ENCODE results near the gene LRMDA. TPM values are rescaled to one million over a fixed set of nuclear protein-coding genes. Genes with fewer than 3 reads are reported as not detected.

Gene LRMDA
- total RNA-seq, 1 experiment from 2014 or later = 4.8 TPM

GRCh38 chr10:75532253-75532924 is 101.0 kb downstream of the LRMDA start:
- intact Hi-C loops (cut with micrococcal nuclease) = no loop called here
- BruUV-seq (replicated peaks) = no TSS peak
- H3K9me3 ChIP-seq (ENCODE audit: control insufficient read depth in 1 of 2, insufficient read depth in 1 of 2, low read depth in 1 of 2, low read length in 2 of 2) = no peaks in the 10 kb centered on the region
- RAD21 ChIA-PET (ENCODE audit: low non-redundant PET in 1 of 2, low total read pairs in 2 of 2, uncharacterized antibody in 2 of 2, unreplicated experiment in 2 of 2) = no interaction called here
- no peak overlapping the region for H3K9ac ChIP-seq (ENCODE audit: low read length)
- TF ChIP-seq SIN3A (IDR thresholded peaks at IDR 0.05; ENCODE audit: low read depth) (no peak), CTCF (IDR thresholded peaks at IDR 0.05 in 2 of 3, conservative IDR thresholded peaks at IDR 0.05 in 1 of 3; ENCODE audit: borderline replicate concordance in 1 of 3, insufficient read depth in 1 of 3, low read depth in 2 of 3, low read length in 2 of 3) (no peak), SP1 (IDR thresholded peaks at IDR 0.05; ENCODE audit: low read depth) (no peak), FOSL1 (IDR thresholded peaks at IDR 0.05; ENCODE audit: low read depth) (no peak), YY1 (IDR thresholded peaks at IDR 0.05; ENCODE audit: extremely low read depth, insufficient replicate concordance, low read depth, low read length) (no peak), ZBTB33 (IDR thresholded peaks at IDR 0.05; ENCODE audit: extremely low read depth, insufficient replicate concordance, low read length) (no peak), SRF (IDR thresholded peaks at IDR 0.05; ENCODE audit: low read depth) (no peak), RAD21 (IDR thresholded peaks at IDR 0.05; ENCODE audit: low read depth) (no peak), ELF1 (IDR thresholded peaks at IDR 0.05; ENCODE audit: borderline replicate concordance, low read depth) (no peak), POLR2A (IDR thresholded peaks at IDR 0.05; ENCODE audit: borderline replicate concordance, extremely low read depth, insufficient read depth, insufficient read length) (no peak), EZH2 (IDR thresholded peaks at IDR 0.05) (no peak), JUND (IDR thresholded peaks at IDR 0.05) (no peak), ZNF274 (IDR thresholded peaks at IDR 0.05; ENCODE audit: low read depth, low read length) (no peak), EGR1 (IDR thresholded peaks at IDR 0.05; ENCODE audit: low read depth) (no peak), CEBPB (IDR thresholded peaks at IDR 0.05; ENCODE audit: low read depth) (no peak), ZFX (IDR thresholded peaks at IDR 0.05) (no peak)
- TF ChIP-seq, protein P1, sequence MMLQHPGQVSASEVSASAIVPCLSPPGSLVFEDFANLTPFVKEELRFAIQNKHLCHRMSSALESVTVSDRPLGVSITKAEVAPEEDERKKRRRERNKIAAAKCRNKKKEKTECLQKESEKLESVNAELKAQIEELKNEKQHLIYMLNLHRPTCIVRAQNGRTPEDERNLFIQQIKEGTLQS (IDR thresholded peaks at IDR 0.05) = no peak
- TF ChIP-seq, protein P2, sequence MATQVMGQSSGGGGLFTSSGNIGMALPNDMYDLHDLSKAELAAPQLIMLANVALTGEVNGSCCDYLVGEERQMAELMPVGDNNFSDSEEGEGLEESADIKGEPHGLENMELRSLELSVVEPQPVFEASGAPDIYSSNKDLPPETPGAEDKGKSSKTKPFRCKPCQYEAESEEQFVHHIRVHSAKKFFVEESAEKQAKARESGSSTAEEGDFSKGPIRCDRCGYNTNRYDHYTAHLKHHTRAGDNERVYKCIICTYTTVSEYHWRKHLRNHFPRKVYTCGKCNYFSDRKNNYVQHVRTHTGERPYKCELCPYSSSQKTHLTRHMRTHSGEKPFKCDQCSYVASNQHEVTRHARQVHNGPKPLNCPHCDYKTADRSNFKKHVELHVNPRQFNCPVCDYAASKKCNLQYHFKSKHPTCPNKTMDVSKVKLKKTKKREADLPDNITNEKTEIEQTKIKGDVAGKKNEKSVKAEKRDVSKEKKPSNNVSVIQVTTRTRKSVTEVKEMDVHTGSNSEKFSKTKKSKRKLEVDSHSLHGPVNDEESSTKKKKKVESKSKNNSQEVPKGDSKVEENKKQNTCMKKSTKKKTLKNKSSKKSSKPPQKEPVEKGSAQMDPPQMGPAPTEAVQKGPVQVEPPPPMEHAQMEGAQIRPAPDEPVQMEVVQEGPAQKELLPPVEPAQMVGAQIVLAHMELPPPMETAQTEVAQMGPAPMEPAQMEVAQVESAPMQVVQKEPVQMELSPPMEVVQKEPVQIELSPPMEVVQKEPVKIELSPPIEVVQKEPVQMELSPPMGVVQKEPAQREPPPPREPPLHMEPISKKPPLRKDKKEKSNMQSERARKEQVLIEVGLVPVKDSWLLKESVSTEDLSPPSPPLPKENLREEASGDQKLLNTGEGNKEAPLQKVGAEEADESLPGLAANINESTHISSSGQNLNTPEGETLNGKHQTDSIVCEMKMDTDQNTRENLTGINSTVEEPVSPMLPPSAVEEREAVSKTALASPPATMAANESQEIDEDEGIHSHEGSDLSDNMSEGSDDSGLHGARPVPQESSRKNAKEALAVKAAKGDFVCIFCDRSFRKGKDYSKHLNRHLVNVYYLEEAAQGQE (IDR thresholded peaks at IDR 0.05; ENCODE audit: low read depth) = no peak
- H3K36me3 ChIP-seq (ENCODE audit: control insufficient read depth in 1 of 2, insufficient read depth in 2 of 2, low read length in 2 of 2) = no peaks in the 10 kb centered on the region
- no peak overlapping the region for H3K27ac ChIP-seq (ENCODE audit: low read depth, low read length)
- ATAC-seq = no peak
- H3K27me3 ChIP-seq (ENCODE audit: insufficient read depth, low read length) = peaks cover 3% of the 10 kb centered on the region; the same call in 1 of the 2 replicates
- H3K9me2 ChIP-seq (ENCODE audit: insufficient read depth) = no peaks in the 10 kb centered on the region
- H3K4me3 ChIP-seq (replicated peaks in 1 of 2; ENCODE audit: low read depth in 1 of 2, low read length in 2 of 2) = no peak overlapping the region
- no peak overlapping the region for H3K4me2 ChIP-seq (ENCODE audit: low read length)
- POLR2A ChIA-PET = no interaction called here
- H3K79me2 ChIP-seq (ENCODE audit: insufficient read depth, low read length) = no peaks in the 10 kb centered on the region
- peaks cover 0 to 11% of the 10 kb centered on the region in 2 experiments; a peak in 2 of 4 replicates for H3K4me1 ChIP-seq (ENCODE audit: control insufficient read depth in 1 of 2, insufficient read depth in 2 of 2, low read length in 2 of 2)
- H4K20me1 ChIP-seq (ENCODE audit: insufficient read depth) = no peaks in the 10 kb centered on the region
- no peak overlapping the region for H2AFZ ChIP-seq (ENCODE audit: low read depth, low read length, poor library complexity, severe bottlenecking)
- CTCF ChIA-PET = no interaction called here
- no peak for DNase-seq (ENCODE audit: low read depth, low spot score)

All from HCT116 (cell line).